Measurements from ENCODE around the gene SRSF5.
"Not testable (repeated sequence)": the region's sequence is repeated elsewhere in the genome, so short reads cannot be mapped to it uniquely, and the experiment has no call there.

Gene SRSF5

DNA sequence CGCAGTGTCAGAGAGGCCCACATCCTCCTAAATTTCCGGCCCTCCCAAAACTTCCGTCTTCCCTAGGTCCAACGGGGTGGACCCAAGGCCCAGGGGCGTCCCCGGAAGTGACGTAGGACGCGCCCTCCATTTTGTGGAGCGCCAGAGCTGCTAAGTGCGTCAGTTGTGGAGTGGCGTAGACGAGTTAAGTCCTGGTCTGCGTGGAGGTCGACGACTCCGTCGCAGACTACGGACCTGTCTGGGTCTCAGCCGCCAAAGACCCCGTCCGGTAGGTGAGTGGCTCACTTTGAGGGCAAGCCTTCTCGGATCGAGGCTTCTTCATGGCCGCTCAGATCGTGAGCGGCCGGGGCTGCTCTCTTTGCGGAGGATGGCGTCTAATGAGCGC lies at the start of gene SRSF5:
TSS of gene SRSF5 (plus strand) at position 159 of the 385 bp plus-strand sequence. CDS start 1,015 bp downstream, outside the sequence.
- Histone ChIP-seq H2AFZ (ENCODE audit: low read depth, low read length) (peak within 1 kb of the TSS; percentile 92), H3K4me2 (ENCODE audit: low read length) (peak within 1 kb of the TSS; percentile 98), H3K27me3 (ENCODE audit: low read depth, low read length) (no peaks in the 10 kb centered on the region), H3K9ac (ENCODE audit: low read length) (peak within 1 kb of the TSS; percentile 93), H3K27ac (ENCODE audit: low read length) (peak within 1 kb of the TSS; percentile 83), H3K4me1 (ENCODE audit: low read length) (peaks cover 13% of the 10 kb centered on the region), H3K79me2 (ENCODE audit: low read length) (peaks cover 39% of the 10 kb centered on the region), H3K9me3 (ENCODE audit: insufficient read depth, low read length) (no peaks in the 10 kb centered on the region), H4K20me1 (ENCODE audit: insufficient read depth, low read length) (peaks cover 14% of the 10 kb centered on the region), H3K4me3 (ENCODE audit: low read length) (peak within 1 kb of the TSS; percentile 90), H3K36me3 (replicated peaks; ENCODE audit: low read depth, low read length) (peaks cover 43% of the 10 kb centered on the region)
- TF ChIP-seq EZH2phosphoT487 (IDR thresholded peaks at IDR 0.05; ENCODE audit: low read depth): no peak
- TF ChIP-seq, protein P1, sequence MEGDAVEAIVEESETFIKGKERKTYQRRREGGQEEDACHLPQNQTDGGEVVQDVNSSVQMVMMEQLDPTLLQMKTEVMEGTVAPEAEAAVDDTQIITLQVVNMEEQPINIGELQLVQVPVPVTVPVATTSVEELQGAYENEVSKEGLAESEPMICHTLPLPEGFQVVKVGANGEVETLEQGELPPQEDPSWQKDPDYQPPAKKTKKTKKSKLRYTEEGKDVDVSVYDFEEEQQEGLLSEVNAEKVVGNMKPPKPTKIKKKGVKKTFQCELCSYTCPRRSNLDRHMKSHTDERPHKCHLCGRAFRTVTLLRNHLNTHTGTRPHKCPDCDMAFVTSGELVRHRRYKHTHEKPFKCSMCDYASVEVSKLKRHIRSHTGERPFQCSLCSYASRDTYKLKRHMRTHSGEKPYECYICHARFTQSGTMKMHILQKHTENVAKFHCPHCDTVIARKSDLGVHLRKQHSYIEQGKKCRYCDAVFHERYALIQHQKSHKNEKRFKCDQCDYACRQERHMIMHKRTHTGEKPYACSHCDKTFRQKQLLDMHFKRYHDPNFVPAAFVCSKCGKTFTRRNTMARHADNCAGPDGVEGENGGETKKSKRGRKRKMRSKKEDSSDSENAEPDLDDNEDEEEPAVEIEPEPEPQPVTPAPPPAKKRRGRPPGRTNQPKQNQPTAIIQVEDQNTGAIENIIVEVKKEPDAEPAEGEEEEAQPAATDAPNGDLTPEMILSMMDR (IDR thresholded peaks at IDR 0.05; ENCODE audit: low read depth, low read length): no peak

DNA sequence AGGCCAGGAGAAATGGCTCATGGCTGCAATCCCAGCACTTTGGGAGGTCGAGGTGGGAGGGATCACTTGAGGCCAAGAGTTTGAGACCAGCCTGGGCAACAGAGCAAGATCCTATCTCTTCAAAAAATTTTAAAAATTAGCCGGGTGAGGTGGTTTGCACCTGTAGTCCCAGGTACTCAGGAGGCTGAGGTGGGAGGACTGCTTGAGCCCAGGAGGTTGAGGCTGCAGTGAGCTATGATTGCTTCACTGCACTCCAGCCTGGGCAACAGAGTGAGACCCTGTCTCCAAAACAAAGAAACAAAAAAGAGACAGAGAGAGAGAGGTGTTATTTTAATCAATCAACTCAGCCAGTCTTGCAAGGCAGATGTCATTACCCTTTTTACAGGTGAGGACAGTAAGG lies 48.3 kb upstream of the SRSF5 start:
- H2AFZ ChIP-seq (ENCODE audit: low read depth, low read length); H3K4me3 ChIP-seq (ENCODE audit: low read length); H4K20me1 ChIP-seq (ENCODE audit: insufficient read depth, low read length); H3K4me2 ChIP-seq (ENCODE audit: low read length); H3K79me2 ChIP-seq (ENCODE audit: low read length); H3K27ac ChIP-seq (ENCODE audit: low read length); H3K4me1 ChIP-seq (ENCODE audit: low read length); H3K9me3 ChIP-seq (ENCODE audit: insufficient read depth, low read length); H3K9ac ChIP-seq (ENCODE audit: low read length); H3K36me3 ChIP-seq (replicated peaks; ENCODE audit: low read depth, low read length); H3K27me3 ChIP-seq (ENCODE audit: low read depth, low read length): not testable (repeated sequence)

DNA sequence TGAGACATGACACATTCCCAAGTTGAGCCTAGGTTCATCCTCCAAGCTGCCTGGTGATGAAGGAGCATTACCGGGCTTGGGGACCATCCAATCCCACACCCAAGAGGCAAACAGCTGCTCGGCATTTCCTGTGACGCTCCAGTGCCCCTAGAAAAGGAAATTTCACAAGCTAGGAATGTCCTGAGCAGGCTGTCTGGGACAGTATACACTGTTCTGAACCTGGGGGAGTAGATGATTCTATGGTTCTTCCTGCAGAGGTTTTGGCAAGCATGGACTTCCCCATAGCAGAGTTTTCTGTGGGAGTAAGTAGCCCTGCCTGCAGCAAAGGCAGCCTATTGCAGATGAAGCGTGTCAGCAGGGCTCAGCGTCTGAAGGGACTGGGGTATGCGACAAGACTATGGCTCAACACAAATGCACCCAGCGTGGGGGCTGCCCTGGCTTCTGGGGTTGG lies 47.4 kb upstream of the SRSF5 start:
- Histone ChIP-seq H3K9me3 (ENCODE audit: insufficient read depth, low read length) (no peaks in the 10 kb centered on the region), H3K27me3 (ENCODE audit: low read depth, low read length) (no peaks in the 10 kb centered on the region), H3K9ac (ENCODE audit: low read length) (no peak overlapping the region), H3K36me3 (replicated peaks; ENCODE audit: low read depth, low read length) (no peaks in the 10 kb centered on the region), H3K79me2 (ENCODE audit: low read length) (no peaks in the 10 kb centered on the region), H4K20me1 (ENCODE audit: insufficient read depth, low read length) (no peaks in the 10 kb centered on the region), H3K4me2 (ENCODE audit: low read length) (no peak overlapping the region), H3K27ac (ENCODE audit: low read length) (no peak overlapping the region), H2AFZ (ENCODE audit: low read depth, low read length) (no peak overlapping the region), H3K4me3 (ENCODE audit: low read length) (no peak overlapping the region), H3K4me1 (ENCODE audit: low read length) (no peaks in the 10 kb centered on the region)
- no peak for TF ChIP-seq EZH2phosphoT487 (IDR thresholded peaks at IDR 0.05; ENCODE audit: low read depth)
- TF ChIP-seq, protein P1 (IDR thresholded peaks at IDR 0.05; ENCODE audit: low read depth, low read length): no peak

DNA sequence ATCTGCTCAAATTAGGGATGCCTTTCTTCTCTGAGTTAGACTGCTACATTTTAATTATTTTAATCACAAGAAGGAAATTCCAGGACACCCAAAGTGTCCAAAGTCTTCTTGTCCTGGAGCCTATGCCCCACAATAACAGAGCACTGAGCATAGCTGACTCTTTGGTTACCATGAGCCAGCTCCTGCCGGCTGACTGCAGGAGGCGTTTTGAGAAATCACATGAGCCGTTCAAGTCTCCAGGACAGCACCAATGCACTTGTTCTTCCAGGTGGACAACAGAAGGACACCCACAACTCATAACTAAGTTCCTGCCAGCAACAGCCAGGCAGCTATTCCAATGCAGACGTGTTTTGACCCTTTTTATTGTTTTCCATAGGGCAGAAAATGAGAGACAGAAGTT lies 46.0 kb upstream of the SRSF5 start:
- Histone ChIP-seq H3K27me3 (ENCODE audit: low read depth, low read length) (no peaks in the 10 kb centered on the region; the same call in 1 of the 2 replicates), H3K36me3 (replicated peaks; ENCODE audit: low read depth, low read length) (no peaks in the 10 kb centered on the region), H3K9me3 (ENCODE audit: insufficient read depth, low read length) (no peaks in the 10 kb centered on the region), H4K20me1 (ENCODE audit: insufficient read depth, low read length) (no peaks in the 10 kb centered on the region), H3K4me2 (ENCODE audit: low read length) (no peak overlapping the region), H3K79me2 (ENCODE audit: low read length) (no peaks in the 10 kb centered on the region), H3K4me1 (ENCODE audit: low read length) (no peaks in the 10 kb centered on the region), H2AFZ (ENCODE audit: low read depth, low read length) (no peak overlapping the region), H3K4me3 (ENCODE audit: low read length) (no peak overlapping the region), H3K9ac (ENCODE audit: low read length) (no peak overlapping the region), H3K27ac (ENCODE audit: low read length) (no peak overlapping the region)
- TF ChIP-seq, protein P1 (IDR thresholded peaks at IDR 0.05; ENCODE audit: low read depth, low read length): no peak
- TF ChIP-seq EZH2phosphoT487 (IDR thresholded peaks at IDR 0.05; ENCODE audit: low read depth): no peak
